Astrocyte (in vitro differentiated cells and primary cell): ENCODE data around the gene EMID1.

ENCODE experiments used
- CTCF ChIP-seq: IDR thresholded peaks from 2 replicates; pipeline ENCODE4 v1.5.1; 2011; ENCODE audit warnings: low read depth, mild to moderate bottlenecking, inconsistent platforms, low read length, moderate library complexity; ENCODE audit not compliant: insufficient read depth
- EZH2 ChIP-seq: IDR thresholded peaks from 2 replicates; pipeline ENCODE4 v1.6.1; 2012; ENCODE audit warnings: mild to moderate bottlenecking, low read length, inconsistent platforms; ENCODE audit not compliant: insufficient read depth

- TF ChIP-seq CTCF: no peak
- no peak for TF ChIP-seq EZH2
These were observed 40.2 kb upstream of the EMID1 start for GRCh38 chr22:29165321-29166060.
